Endothelial cell of umbilical vein (primary cell): Measurements from ENCODE around the gene CARD11.

Source experiments
- FOS ChIP-seq: IDR thresholded peaks from 2 replicates; pipeline ENCODE4 v1.6.1; 2011; ENCODE audit warnings: mild to moderate bottlenecking, low read length, moderate library complexity, borderline replicate concordance; ENCODE audit not compliant: insufficient read depth
- TF ChIP-seq, protein P1 (sequence below), 2 donors: IDR thresholded peaks; 1 replicate in 1 of 2; 2 replicates in 1 of 2; pipeline ENCODE4 v1.5.1; 2011; ENCODE audit warnings: low read length in 2 of 2, mild to moderate bottlenecking in 2 of 2, moderate library complexity in 2 of 2, control low read depth in 1 of 2, inconsistent platforms in 1 of 2, low read depth in 1 of 2; ENCODE audit not compliant: insufficient read depth in 1 of 2; ENCODE audit errors: extremely low read depth in 1 of 2

DNA sequence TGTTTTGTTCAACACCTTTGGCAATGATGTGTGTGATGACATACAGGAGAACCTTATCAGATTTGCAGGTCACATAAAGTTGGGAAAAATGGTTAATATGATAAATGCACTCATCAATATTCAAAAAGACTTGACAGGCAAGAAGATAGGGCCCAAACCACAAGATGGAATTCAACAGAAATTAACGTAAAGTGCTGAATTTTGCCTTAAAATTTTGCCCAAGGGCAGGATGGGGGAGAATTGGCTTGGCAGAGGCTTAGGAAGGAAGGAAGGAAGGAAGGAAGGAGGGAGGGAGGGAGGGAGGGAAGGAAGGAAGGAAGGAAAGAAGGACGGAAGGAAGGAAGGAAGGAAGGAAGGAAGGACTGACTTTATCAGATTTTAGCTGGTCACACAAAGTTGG is 35.3 kb downstream of the CARD11 start:
- TF ChIP-seq, protein P1, sequence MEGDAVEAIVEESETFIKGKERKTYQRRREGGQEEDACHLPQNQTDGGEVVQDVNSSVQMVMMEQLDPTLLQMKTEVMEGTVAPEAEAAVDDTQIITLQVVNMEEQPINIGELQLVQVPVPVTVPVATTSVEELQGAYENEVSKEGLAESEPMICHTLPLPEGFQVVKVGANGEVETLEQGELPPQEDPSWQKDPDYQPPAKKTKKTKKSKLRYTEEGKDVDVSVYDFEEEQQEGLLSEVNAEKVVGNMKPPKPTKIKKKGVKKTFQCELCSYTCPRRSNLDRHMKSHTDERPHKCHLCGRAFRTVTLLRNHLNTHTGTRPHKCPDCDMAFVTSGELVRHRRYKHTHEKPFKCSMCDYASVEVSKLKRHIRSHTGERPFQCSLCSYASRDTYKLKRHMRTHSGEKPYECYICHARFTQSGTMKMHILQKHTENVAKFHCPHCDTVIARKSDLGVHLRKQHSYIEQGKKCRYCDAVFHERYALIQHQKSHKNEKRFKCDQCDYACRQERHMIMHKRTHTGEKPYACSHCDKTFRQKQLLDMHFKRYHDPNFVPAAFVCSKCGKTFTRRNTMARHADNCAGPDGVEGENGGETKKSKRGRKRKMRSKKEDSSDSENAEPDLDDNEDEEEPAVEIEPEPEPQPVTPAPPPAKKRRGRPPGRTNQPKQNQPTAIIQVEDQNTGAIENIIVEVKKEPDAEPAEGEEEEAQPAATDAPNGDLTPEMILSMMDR (IDR thresholded peaks at IDR 0.05; ENCODE audit: extremely low read depth in 1 of 2, insufficient read depth in 1 of 2, low read depth in 1 of 2, low read length in 2 of 2): no peak
- no peak for TF ChIP-seq FOS
